NB4 (cell line): Measurements from ENCODE around the gene CRB3.

Source experiments
- MYC ChIP-seq: IDR thresholded peaks from 2 replicates; pipeline ENCODE4 v1.6.1; 2011; ENCODE audit warnings: low read depth, low read length
- POLR2A ChIP-seq: IDR thresholded peaks from 2 replicates; pipeline ENCODE4 v1.6.1; 2011; ENCODE audit warnings: mild to moderate bottlenecking; ENCODE audit not compliant: insufficient read length; ENCODE audit errors: extremely low read depth
- TF ChIP-seq, protein P1 (sequence below): IDR thresholded peaks from one replicate; pipeline ENCODE4 v1.5.1; 2012; ENCODE audit warnings: low read depth, low read length
- TF ChIP-seq, protein P2 (sequence below): IDR thresholded peaks from 2 replicates; pipeline ENCODE4 v1.6.1; 2011; ENCODE audit warnings: low read depth, low read length

DNA sequence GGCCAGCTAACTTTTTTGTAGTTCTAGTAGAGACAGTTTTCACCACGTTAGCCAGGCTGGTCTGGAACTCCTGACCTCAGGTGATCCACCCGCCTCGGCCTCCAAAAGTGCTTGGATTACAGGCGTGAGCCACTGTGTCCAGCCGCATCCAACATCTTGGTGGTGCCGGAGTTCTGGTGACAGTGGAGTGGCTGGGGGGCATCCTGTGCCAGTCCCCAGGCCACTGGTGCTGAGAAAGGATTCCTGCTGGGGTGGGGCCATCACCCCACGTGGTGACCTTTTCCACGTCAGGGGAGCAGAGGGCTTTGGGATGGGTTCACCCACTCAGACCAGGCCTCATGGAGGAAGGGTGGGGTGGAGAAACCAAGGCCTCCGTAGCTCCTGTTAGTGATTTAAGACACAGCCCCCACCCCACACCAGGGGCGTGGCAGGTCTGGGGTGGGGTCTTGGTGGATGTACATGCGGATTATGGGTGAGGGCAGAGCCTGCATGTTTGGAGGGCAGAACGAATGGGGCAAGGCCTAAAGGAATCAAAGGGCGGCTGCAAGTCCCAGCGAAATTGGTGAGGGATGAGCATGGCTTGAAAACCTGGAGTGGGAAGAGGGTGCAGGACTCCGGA is 51.0 kb downstream of the CRB3 start:
- TF ChIP-seq, protein P1, sequence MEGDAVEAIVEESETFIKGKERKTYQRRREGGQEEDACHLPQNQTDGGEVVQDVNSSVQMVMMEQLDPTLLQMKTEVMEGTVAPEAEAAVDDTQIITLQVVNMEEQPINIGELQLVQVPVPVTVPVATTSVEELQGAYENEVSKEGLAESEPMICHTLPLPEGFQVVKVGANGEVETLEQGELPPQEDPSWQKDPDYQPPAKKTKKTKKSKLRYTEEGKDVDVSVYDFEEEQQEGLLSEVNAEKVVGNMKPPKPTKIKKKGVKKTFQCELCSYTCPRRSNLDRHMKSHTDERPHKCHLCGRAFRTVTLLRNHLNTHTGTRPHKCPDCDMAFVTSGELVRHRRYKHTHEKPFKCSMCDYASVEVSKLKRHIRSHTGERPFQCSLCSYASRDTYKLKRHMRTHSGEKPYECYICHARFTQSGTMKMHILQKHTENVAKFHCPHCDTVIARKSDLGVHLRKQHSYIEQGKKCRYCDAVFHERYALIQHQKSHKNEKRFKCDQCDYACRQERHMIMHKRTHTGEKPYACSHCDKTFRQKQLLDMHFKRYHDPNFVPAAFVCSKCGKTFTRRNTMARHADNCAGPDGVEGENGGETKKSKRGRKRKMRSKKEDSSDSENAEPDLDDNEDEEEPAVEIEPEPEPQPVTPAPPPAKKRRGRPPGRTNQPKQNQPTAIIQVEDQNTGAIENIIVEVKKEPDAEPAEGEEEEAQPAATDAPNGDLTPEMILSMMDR = no peak
- TF ChIP-seq POLR2A (no peak), MYC (no peak)
- TF ChIP-seq, protein P2, sequence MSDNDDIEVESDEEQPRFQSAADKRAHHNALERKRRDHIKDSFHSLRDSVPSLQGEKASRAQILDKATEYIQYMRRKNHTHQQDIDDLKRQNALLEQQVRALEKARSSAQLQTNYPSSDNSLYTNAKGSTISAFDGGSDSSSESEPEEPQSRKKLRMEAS = no peak
